Astrocyte of the cerebellum (primary cell): ENCODE data around the gene PLA2G4F.
A peak's percentile ranks its signal among the peaks of the same experiment; 100 is the strongest.

Source experiments
- DNase-seq: peaks from one replicate; pipeline ENCODE4 v3.0.0-alpha.2; 2011; ENCODE audit warnings: low read depth
- H3K4me3 ChIP-seq: 2 replicates; pipeline ENCODE4 v1.5.1; 2011; ENCODE audit warnings: mild to moderate bottlenecking, low read depth, low read length, moderate library complexity
- CTCF ChIP-seq: IDR thresholded peaks from 2 replicates; pipeline ENCODE4 v1.5.1; 2012; ENCODE audit warnings: low read length, low read depth, moderate library complexity, mild to moderate bottlenecking; ENCODE audit errors: missing control alignments
- in situ Hi-C: cut with HindIII; loops from 2 replicates; pipeline ENCODE4 v1.10.0; 2017; ENCODE audit warnings: low sequenced_read_pairs

Gene PLA2G4F

GRCh38 chr15:42140383-42141070 is 15.9 kb downstream of the PLA2G4F start:
- H3K4me3 ChIP-seq: no peak overlapping the region
- no peak for DNase-seq
- TF ChIP-seq CTCF: no peak
- in situ Hi-C loops: no loop called here

GRCh38 chr15:42139596-42139995 is 16.8 kb downstream of the PLA2G4F start:
- no peak for TF ChIP-seq CTCF
- DNase-seq: no peak
- in situ Hi-C loops: no loop called here
- no peak overlapping the region for H3K4me3 ChIP-seq

- no peak overlapping the region for H3K4me3 ChIP-seq
- TF ChIP-seq CTCF: no peak
- no peak for DNase-seq
- in situ Hi-C loops: no loop called here
These were observed 17.5 kb downstream of the PLA2G4F start for GRCh38 chr15:42138968-42139386.

GRCh38 chr15:42138411-42138810 is 18.0 kb downstream of the PLA2G4F start:
- in situ Hi-C loops: no loop called here
- no peak for DNase-seq
- TF ChIP-seq CTCF: no peak
- no peak overlapping the region for H3K4me3 ChIP-seq

- DNase-seq: peak; percentile 39
- TF ChIP-seq CTCF: peak; percentile 67
- in situ Hi-C loops: no loop called here
- no peak overlapping the region for H3K4me3 ChIP-seq
These were observed 18.8 kb downstream of the PLA2G4F start for GRCh38 chr15:42137461-42138261.

GRCh38 chr15:42136513-42136912 is 19.9 kb downstream of the PLA2G4F start:
- in situ Hi-C loops: no loop called here
- TF ChIP-seq CTCF: no peak
- no peak for DNase-seq

More at GRCh38 chr15:42136513-42136912, 19.9 kb downstream of the PLA2G4F start:
- H3K4me3 ChIP-seq: no peak overlapping the region
